ENCODE results near the gene NENF.

The NENF gene

GRCh38 chr1:212482637-212483441 is 50.1 kb downstream of the NENF start:
- no peak for TF ChIP-seq CTCF (IDR thresholded peaks at IDR 0.05)

GRCh38 chr1:212484701-212485570 is 52.2 kb downstream of the NENF start:
- TF ChIP-seq CTCF (IDR thresholded peaks at IDR 0.05), result no peak

- no peak for TF ChIP-seq CTCF (IDR thresholded peaks at IDR 0.05)
These were observed 52.8 kb downstream of the NENF start for GRCh38 chr1:212485571-212485912.

GRCh38 chr1:212485913-212486618 is 53.3 kb downstream of the NENF start:
- no peak for TF ChIP-seq CTCF (IDR thresholded peaks at IDR 0.05)

- TF ChIP-seq CTCF (IDR thresholded peaks at IDR 0.05), result no peak
These were observed 53.9 kb downstream of the NENF start for GRCh38 chr1:212486619-212486975.

GRCh38 chr1:212487286-212487685 is 54.6 kb downstream of the NENF start:
- TF ChIP-seq CTCF (IDR thresholded peaks at IDR 0.05), result no peak

GRCh38 chr1:212487774-212488435 is 55.2 kb downstream of the NENF start:
- no peak for TF ChIP-seq CTCF (IDR thresholded peaks at IDR 0.05)
